ENCODE data around the gene BAG1.

Gene BAG1

DNA sequence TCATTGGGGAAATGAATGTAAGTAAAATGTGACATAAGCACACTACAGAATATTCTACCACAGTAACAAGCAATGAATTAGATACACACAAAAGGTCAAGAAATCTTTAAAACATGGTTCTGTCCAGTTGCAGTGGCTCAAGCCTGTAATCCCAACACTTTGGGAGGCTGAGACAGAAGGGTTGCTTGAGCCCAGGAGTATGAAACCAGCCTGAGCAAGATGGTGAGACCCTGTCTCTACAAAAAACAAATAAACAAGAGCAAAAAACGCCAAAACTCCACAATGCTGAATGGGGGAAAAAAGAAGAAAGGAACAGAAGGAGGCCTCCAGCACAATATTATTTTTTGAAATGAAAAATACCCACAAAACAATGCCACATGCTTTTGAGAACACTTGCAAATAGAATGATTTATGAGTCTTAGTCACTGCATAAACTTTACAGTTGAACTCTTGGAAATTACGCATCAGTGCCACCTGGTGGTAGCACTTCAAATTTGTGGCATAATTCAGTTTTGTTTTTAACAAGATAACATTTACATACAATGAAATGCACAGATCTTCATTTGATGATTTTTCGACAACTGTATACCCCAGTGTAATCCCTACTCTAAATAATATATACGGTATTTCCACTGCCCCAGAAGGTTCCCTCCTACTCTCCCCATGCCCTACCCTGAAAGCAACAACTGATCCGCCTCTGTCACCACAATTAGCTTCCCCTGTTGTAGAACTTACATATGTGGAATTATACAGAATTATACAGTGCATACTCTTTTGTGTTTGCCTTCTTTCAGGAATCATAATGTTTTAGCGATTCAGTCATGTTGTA is 39.0 kb downstream of the BAG1 start:
- H3K27me3 ChIP-seq, result no peaks in the 10 kb centered on the region
- no peaks in the 10 kb centered on the region for H3K36me3 ChIP-seq
- H3K4me1 ChIP-seq, result no peaks in the 10 kb centered on the region; the same call in 1 of the 2 replicates
- DNase-seq, result peak; percentile 59
- no peaks in the 10 kb centered on the region for H3K9me3 ChIP-seq
- H3K4me3 ChIP-seq (ENCODE audit: low read depth, low read length), result no peak overlapping the region
- TF ChIP-seq, protein P1, sequence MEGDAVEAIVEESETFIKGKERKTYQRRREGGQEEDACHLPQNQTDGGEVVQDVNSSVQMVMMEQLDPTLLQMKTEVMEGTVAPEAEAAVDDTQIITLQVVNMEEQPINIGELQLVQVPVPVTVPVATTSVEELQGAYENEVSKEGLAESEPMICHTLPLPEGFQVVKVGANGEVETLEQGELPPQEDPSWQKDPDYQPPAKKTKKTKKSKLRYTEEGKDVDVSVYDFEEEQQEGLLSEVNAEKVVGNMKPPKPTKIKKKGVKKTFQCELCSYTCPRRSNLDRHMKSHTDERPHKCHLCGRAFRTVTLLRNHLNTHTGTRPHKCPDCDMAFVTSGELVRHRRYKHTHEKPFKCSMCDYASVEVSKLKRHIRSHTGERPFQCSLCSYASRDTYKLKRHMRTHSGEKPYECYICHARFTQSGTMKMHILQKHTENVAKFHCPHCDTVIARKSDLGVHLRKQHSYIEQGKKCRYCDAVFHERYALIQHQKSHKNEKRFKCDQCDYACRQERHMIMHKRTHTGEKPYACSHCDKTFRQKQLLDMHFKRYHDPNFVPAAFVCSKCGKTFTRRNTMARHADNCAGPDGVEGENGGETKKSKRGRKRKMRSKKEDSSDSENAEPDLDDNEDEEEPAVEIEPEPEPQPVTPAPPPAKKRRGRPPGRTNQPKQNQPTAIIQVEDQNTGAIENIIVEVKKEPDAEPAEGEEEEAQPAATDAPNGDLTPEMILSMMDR (IDR thresholded peaks at IDR 0.05; ENCODE audit: low read depth, low read length), result peak; percentile 78

DNA sequence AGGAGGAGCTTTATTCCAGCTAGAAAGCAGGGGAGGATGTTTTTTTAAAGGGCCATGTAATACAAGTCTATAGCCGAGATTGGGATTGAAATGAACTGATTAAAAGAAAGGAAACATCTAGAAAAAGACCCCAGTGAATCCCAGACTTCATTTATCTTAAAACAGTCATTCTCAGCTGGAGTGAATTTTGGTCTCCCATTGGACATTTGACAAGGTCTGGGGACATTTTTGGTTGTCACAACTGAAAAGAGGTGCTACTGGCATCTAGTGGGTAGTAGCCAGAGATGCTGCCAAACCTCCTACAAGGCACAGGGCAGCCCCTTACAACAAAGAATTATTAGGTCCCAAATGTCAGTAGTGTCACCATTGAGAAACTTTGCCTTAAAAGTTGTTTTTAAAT is 40.8 kb downstream of the BAG1 start:
- H3K36me3 ChIP-seq, result no peaks in the 10 kb centered on the region
- no peak overlapping the region for H3K4me3 ChIP-seq (ENCODE audit: low read depth, low read length)
- H3K4me1 ChIP-seq, result no peaks in the 10 kb centered on the region; the same call in 1 of the 2 replicates
- TF ChIP-seq, protein P1 (IDR thresholded peaks at IDR 0.05; ENCODE audit: low read depth, low read length), result peak; percentile 19; the same call in 1 of the 2 replicates
- no peaks in the 10 kb centered on the region for H3K27me3 ChIP-seq
- H3K9me3 ChIP-seq, result no peaks in the 10 kb centered on the region
- DNase-seq, result no peak

DNA sequence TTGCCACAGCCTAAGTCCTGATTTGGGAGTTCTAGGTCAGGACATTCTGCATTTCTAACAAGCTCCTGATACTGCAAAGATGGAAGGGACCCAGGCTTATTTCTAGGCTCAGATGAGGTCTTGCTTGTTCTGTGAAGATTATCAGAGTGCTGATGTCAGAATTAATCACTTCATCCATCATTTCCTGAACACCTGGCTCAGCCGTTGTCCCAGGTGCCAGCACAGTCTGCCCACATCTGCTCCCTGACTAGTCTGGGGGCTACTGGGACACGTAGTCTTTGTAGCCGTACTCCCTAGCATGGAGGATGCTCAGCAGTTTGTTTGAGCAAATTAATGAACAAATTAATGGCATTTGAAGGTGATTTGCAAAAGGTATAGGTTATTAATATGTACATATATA is 42.5 kb downstream of the BAG1 start:
- DNase-seq, result no peak
- H3K4me3 ChIP-seq (ENCODE audit: low read depth, low read length), result no peak overlapping the region
- no peaks in the 10 kb centered on the region; the same call in 1 of the 2 replicates for H3K4me1 ChIP-seq
- H3K27me3 ChIP-seq, result no peaks in the 10 kb centered on the region
- H3K9me3 ChIP-seq, result no peaks in the 10 kb centered on the region
- TF ChIP-seq, protein P1 (IDR thresholded peaks at IDR 0.05; ENCODE audit: low read depth, low read length), result no peak
- no peaks in the 10 kb centered on the region for H3K36me3 ChIP-seq

DNA sequence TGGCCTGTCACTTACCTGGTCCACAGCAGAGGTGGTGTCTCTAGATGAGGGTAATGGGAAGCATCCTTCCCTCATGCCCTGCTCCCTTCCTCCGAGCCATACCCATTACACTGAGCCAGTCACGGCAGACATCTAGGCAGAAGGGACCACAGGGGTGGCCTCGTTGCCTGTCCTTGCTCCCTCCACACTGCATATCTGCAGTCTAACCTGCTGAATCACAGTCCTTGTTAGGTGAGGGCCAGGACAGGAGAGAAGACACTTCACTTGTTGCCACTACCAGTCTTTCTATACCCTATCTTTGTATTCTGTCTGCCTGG is 43.0 kb downstream of the BAG1 start:
- H3K4me1 ChIP-seq, result no peaks in the 10 kb centered on the region; the same call in 1 of the 2 replicates
- no peaks in the 10 kb centered on the region for H3K9me3 ChIP-seq
- TF ChIP-seq, protein P1 (IDR thresholded peaks at IDR 0.05; ENCODE audit: low read depth, low read length), result no peak
- no peaks in the 10 kb centered on the region for H3K36me3 ChIP-seq
- H3K4me3 ChIP-seq (ENCODE audit: low read depth, low read length), result no peak overlapping the region
- DNase-seq, result no peak
- H3K27me3 ChIP-seq, result no peaks in the 10 kb centered on the region

DNA sequence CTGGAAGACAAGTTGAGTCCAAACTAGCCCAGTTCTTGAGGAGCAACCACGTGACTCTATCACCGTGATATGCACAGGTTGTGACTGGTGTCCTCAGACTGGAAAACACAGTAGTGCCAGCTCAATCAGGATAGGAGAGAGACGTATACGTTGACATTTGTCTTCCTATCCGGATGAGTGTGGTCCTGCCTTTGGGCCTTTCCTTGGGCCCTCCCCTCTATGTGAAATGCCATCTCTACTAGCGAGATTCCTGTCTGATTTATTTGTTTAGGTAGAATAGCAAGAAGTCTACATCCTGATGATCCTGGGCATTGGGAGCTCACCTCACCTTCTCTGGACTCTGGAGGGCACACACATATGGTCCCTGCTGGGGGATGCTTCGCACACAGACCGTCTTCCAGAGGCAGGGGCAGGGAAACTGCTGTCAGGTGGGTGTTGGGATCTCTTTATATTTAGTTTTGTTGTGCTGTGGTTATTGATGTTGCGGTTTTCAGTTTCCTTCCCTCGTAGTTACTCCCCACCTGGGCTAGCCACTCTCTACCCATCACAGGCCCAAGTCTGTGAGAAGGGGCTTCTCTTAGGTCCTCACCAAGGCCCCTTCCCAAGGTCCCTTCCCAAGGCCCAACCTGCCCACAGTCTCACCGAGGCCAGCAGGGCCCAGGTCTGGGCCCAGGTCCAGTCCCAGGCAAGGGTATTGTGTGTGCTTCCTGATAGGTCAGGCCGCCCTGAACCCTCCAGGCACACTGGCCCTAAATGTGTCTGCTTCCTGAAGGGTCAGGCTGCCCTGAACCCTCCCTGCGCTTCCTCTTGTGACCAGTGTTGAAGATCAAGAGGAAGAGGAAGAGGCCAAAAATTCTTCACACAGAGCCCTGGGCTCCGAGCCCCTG is 43.6 kb downstream of the BAG1 start:
- Histone ChIP-seq H3K9me3 (no peaks in the 10 kb centered on the region), H3K36me3 (no peaks in the 10 kb centered on the region), H3K4me3 (ENCODE audit: low read depth, low read length) (no peak overlapping the region), H3K27me3 (no peaks in the 10 kb centered on the region), H3K4me1 (no peaks in the 10 kb centered on the region; the same call in 1 of the 2 replicates)
- TF ChIP-seq, protein P1 (IDR thresholded peaks at IDR 0.05; ENCODE audit: low read depth, low read length), result no peak
- no peak for DNase-seq
